Measurements from ENCODE around the gene MFN2.
"Not testable (repeated sequence)": the region's sequence is repeated elsewhere in the genome, so short reads cannot be mapped to it uniquely, and the experiment has no call there.

The MFN2 gene

GRCh38 chr1:11979851-11980675, at the start of gene MFN2:
MFN2 (plus strand) TSS chr1:11980444; CDS start chr1:11989169, 8,725 bp downstream.
- FAIRE-seq (peak; percentile 99), DNase-seq (ENCODE audit: insufficient read length, low spot score) (peak; percentile 94)

DNA sequence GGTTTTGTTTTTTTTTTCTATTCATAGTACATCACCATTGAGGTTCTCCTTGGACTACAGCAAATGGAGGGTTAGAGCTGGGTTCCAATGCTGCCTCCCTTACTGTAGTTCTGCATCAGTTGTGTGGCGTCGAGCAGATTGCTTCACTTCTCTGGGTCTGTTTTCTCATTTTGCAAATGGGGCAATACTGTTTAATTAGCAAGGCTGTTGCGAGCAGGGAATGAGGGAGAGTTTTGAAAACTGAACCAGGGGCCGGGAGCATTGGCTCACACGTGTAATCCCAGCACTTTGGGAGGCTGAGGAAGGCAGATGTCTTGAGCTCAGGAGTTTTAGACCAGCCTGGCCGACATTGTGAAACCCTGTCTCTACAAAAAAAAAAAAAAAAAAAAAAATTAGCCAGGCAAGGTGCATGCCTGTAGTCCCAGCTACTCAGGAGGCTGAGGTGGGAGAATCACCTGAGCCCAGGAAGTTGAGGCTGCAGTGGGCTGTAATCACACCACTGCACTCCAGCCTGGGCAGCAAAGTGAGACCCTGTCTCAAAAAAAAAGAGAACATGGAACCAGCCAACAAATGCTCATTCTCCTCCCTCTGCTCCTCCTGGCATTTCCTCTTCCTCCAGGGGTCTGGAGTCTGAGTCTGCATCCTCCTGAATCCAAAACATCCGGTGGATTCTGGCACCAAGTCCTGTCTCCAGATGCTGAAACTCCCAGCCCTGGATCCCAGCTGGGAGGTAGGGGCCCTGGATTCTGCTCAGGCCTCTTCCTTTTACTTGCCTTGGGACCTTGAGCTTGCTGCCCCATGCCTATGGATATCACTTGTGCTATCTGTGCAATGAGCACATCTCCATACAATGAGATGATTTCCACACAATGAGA, 49.4 kb upstream of the MFN2 start:
- no peak for FAIRE-seq

GRCh38 chr1:11931845-11932244, 48.4 kb upstream of the MFN2 start:
- FAIRE-seq (no peak), DNase-seq (ENCODE audit: insufficient read length, low spot score) (no peak)

More for the DNA sequence above, 49.4 kb upstream of the MFN2 start:
- DNase-seq (ENCODE audit: insufficient read length, low spot score): no peak

DNA sequence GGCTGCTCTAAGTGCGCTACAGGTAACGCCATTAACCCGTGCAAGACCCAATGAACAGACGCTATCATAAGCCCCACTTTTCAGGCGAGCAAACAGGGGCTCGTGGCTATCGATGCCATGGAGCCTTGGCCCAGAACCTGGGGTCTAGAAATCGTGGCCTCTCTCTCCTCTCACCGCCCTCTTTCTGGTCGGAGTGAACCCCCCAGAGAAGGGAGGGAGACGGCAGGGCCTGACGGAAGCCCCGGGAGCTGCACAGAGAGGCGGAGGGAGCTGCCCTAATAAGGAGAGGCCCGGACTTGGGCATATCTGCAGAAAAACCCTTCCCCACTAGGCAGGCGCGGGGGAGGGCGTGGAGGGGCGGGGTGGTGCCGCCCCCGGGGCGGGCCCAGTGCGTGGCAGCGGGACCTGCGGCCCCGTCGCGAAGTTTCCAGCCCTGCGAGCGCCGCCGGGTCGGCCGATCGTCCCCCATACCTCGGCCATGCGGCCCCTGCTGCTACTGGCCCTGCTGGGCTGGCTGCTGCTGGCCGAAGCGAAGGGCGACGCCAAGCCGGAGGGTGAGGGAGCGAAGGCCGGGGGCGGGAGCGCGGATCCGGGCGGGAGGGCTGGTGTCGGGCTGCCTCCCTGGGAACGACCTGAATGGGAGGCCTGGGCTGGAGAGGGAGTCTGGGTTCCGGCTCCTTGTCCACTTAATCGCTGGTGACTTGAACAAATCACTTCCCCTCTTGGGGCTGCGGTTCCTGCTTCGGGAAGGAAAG, 45.8 kb upstream of the MFN2 start, which contains the start of gene PLOD1:
TSS of gene PLOD1 (plus strand) at position 416 of the 755 bp plus-strand sequence. CDS start at position 479, 63 bp downstream.
- DNase-seq (ENCODE audit: insufficient read length, low spot score): peak; percentile 92
- FAIRE-seq: peak; percentile 89

DNA sequence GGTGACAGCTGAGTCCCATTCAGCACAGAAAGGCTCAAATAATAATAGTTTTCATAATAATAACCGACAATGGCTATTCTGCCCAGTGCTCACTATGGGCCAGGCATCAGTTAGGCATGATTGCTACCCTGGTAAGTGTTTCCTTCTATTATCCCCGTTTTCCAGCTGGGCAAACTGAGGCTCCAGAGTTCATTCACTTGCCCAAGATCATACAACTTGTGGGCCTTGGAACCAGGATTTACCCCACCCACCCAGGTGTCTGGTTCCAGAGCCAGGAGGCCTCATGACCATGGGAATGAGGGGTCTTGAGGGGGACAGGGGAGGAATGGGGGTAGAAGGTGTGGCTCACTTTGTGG, 45.2 kb upstream of the MFN2 start:
- DNase-seq (ENCODE audit: insufficient read length, low spot score) (no peak), FAIRE-seq (peak; percentile 51)

DNA sequence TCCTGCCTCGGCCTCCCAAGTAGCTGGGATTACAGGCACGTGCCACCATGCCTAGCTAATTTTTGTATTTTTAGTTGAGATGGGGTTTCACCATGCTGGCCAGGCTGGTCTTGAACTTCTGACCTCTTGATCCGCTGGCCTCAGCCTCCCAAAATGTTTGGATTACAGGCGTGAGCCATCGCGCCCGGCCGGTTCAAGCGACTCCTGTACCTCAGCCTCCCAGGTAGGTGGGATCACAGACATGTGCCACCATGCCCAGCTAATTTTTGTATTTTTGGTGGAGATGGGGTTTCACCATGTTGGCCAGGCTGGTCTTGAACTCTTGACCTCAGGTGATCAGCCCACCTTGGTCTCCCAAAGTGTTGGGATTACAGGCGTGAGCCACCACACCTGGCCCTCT, 44.5 kb upstream of the MFN2 start:
- not testable (repeated sequence) for DNase-seq (ENCODE audit: insufficient read length, low spot score); FAIRE-seq

DNA sequence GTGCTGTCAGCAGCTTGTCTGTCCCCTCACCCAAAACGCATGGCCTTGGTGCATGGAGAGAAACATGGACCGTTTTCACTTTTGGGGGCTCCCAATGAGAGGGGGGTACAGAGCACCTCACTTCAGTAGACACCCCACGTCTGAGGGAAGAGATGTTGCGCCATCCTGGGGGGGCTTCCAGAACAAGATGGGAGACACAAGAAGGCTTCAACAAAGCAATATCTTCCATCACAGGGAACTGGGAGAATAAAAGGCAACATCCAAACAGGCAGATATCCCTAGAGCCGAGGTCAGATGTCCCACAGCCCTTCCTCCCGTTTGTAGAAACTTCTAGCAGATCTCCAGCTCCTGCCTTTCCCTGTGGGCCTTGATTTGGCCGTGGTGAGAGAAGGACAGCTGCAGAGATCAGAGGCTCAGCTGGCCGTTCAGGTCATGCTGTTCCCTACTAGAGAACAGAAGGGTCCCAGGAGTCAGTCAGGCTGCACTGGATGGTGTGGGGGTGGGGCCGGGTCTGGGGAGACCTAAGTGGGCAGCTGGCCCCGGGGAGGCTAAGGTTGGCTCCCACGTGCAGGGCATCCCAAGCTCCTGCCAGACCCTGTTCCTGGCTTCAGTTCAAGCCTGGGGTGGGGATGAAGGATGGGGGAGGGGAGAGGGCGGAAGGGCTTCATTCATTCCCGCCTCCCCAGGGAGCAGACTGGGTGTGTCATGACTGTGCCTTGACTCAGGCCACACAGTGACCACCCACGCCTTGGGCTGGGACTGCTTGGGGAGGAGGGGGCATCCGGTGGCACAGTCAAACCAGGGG, 41.3 kb upstream of the MFN2 start:
- DNase-seq (ENCODE audit: insufficient read length, low spot score) (no peak), FAIRE-seq (no peak)

- not testable (repeated sequence) for FAIRE-seq
Measured at GRCh38 chr1:11939794-11940193, 40.5 kb upstream of the MFN2 start.

DNA sequence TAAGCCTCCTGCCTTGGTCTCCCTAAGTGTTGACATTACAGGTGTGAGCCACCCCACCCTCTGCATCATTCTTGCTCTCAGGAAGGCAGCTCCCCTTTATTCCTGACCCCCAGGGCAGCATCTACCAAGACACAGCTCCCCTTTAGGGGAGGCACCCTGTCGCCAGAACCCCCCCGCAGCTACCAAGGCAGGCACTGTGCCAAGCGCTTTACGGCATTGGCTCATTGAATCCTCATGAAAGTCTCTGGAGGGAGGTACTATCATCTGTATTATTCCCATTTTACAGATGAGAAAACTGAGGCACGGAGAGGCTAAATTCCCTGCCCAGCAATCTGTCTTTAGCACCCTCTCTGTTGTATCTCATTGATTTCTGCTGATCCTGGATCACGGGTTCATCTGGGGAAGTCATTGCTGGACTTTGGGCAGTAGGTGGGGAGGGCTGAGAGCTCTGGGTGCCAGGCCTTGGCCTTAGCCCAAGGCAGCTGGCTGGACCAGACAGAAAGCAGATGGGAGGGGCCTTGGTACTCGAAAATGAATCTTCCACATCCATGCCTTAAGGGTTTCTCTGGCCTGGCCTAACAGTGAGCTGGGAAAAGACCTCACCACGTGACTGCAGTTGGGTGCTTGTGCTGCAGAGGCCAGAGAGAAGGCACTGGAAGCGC, 39.9 kb upstream of the MFN2 start:
- no peak for FAIRE-seq
- no peak for DNase-seq (ENCODE audit: insufficient read length, low spot score)

More at GRCh38 chr1:11939794-11940193, 40.5 kb upstream of the MFN2 start:
- DNase-seq (ENCODE audit: insufficient read length, low spot score): not testable (repeated sequence)

DNA sequence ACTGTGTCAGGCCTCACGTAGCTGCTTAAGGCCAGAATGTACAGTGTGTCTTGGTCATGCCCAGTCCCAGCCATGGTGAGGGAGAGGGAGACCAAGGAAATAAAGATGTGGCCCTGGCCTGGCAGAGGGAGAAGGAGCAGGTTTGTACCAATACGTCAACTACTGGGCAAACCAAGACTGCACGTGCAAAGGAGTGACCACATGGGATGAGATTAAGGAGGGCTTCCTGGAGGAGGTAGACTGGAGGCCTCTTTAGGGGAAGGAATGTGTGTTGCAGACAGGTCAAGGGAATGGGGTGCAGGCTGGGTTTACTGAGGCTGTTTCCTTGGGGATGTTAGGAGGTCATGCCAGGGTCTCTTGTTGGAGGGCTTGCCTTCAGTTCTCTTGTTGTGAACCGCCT, 38.0 kb upstream of the MFN2 start:
- DNase-seq (ENCODE audit: insufficient read length, low spot score): no peak
- FAIRE-seq: no peak

GRCh38 chr1:11943619-11944018, 36.6 kb upstream of the MFN2 start:
- FAIRE-seq: no peak

GRCh38 chr1:11944358-11944931, 35.8 kb upstream of the MFN2 start:
- DNase-seq (ENCODE audit: insufficient read length, low spot score): no peak
- FAIRE-seq: no peak

More at GRCh38 chr1:11943619-11944018, 36.6 kb upstream of the MFN2 start:
- DNase-seq (ENCODE audit: insufficient read length, low spot score): no peak

DNA sequence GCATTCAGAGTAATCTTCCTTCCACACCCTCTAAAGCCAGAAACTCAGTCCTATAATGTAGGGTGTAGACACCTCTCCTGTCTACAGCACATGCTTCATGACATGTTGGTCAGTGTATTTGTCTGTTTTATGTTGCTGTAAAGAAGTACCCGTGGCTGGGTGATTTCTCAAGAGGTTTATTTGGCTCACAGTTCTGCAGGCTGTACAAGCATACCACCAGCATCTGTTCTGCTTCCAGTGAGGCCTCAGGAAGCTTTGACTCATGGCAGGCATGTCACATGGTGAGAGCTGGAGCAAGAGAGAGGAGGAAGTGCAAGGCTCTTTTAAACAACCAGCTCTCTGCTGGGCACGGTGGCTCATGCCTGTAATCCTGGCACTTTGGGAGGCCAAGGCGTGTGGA, 33.6 kb upstream of the MFN2 start:
- FAIRE-seq: no peak

DNA sequence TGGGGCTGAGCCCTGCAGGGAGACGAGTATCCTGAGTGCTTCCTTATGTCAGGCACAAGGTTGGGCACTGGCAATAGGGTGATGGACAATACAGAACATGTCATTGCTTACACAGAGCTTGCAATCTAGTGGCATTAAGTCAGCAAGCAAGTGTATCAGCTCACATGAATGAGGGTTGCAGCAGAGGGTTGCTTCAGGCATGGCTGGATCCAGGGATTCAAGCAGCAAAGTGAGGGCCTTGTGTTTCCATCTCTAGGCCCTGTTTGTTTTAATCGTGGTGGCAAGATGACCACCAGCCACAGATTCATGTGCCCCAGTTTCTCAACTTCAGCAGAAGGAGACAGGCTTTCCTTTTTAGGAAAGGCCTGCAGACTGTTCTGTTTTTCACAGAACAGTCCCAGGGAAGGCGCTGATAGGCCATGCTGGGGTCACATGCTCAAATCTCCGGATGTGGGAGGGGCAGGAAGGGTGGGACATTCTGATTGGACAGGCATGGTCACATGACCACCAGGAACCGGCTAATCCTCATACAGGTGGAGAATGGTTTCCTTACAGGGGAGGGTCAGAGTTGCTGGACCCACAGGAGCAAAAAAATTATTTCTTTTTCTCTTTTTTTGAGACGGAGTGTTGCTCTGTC, 31.3 kb upstream of the MFN2 start:
- FAIRE-seq (no peak), DNase-seq (ENCODE audit: insufficient read length, low spot score) (no peak)

More for the DNA sequence above, 33.6 kb upstream of the MFN2 start:
- no peak for DNase-seq (ENCODE audit: insufficient read length, low spot score)

DNA sequence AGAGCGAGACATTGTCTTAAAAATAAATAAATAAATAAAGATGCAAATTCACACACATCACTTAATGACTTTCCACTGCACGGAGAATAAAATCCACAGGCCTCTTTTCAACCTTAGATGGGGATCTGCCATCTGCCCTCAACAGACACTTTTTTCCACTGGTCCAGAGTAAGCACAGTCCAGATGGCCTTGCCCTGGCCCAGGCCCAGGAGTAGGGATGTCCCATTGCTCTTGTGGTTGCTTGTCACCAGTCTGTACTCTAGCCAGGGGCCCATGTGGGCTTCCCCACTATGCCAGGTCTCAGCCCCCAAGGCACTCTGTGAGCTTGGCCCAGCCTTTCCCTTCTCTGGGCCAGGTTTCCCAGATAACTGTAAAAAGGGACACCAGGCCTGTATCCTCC, 28.3 kb upstream of the MFN2 start:
- DNase-seq (ENCODE audit: insufficient read length, low spot score) (no peak), FAIRE-seq (no peak)

DNA sequence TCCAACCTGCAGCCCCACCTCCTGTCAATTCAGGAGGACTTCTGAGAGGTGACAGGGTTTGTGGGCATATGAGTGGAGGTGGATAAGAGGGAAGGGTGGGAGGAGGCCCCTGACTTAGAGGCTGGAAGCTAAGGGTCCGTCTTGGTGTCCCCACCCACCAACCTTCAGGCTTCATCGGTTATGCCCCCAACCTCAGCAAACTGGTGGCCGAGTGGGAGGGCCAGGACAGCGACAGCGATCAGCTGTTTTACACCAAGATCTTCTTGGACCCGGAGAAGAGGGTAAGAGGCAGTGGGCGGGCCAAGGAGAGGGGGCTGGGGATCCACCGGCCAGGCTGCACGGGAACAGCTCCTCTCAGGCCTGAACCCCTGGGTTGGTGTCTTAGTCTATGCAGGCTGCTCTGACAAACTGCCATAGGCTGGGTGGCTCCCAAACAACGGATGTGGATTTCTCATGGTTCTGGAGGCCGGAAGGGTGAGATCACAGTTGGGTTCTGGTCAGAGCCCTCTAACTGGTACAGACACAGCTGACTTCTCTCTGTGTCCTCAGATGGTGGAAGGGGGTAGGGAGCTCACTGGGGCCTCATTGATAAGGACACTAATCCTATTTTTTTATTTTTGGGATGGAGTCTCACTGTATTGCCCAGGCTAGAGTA, 27.7 kb upstream of the MFN2 start:
- DNase-seq (ENCODE audit: insufficient read length, low spot score): no peak
- FAIRE-seq: no peak

DNA sequence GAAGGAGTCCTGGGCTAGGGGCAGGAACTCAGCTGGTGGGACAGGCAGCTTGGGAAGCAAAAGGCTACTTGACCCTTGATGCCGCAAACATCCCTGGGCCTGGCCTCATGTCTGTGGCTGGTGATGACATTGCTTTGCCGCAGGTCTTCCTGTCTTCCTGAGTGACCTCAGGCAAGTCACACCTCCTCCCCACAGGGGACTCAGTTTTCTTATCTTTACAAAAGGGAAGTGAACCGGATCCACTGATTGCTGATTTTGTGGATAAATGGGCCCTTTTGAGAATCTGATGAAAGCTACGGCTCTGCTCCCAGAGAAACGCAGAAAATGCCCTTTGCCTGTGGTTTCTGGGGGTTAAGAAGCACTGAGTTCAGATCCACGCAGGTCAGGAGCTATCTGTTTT, 25.0 kb upstream of the MFN2 start:
- DNase-seq (ENCODE audit: insufficient read length, low spot score) (no peak), FAIRE-seq (no peak)

DNA sequence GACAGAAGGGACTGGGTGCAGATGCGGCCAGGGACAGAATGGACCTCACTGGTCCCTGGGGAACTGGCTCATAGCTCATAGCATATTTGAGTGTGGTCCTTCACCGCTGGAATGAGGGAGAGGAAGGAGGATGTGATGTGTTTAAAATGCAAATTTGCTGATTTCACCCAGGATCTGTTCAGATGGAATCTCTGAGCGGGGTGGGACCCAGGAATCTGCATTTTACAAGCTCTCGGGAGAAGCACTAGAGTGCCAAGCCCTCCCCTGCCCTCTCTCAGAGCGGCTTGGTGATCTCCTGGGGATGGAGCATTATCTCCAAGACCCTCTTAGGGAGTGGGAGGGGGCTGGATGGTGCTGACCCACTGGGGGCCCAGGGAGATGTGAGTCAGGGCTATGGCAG, 22.8 kb upstream of the MFN2 start:
- FAIRE-seq (no peak), DNase-seq (ENCODE audit: insufficient read length, low spot score) (no peak)

Measured in GM19239 (cell line).